K562 (cell line): ENCODE results near the gene PALLD. TPM values are rescaled to one million over a fixed set of nuclear protein-coding genes. Genes with fewer than 3 reads are reported as not detected.

Experiments
- ATAC-seq: fragments of 200-7000 bp; cut with Tn5 transposase; 3 replicates; pipeline ENCODE4 v1.9.1; 2020; ENCODE audit warnings: moderate library complexity
- BruUV-seq: library from RNA; stranded (reverse); fragments of 400-500 nt; replicated peaks from 2 replicates; lab custom pipeline; 2021; lab: Mats Ljungman, UMichigan
- CTCF ChIA-PET: fragments of 300-600 bp; formaldehyde crosslinking; extraction: SDS; loops from one replicate; lab custom pipeline; 2021; ENCODE audit warnings: low intra/inter-chr PET ratio; lab: Yijun Ruan, JAX
- POLR2A ChIA-PET: fragments of 300-600, 350-650 bp; sonication (Branson Sonifier 250); formaldehyde crosslinking; extraction: SDS; loops from one replicate; lab custom pipeline; 2021; ENCODE audit warnings: antibody characterized with exemption, inconsistent platforms; lab: Yijun Ruan, JAX
- DNase-seq, 4 experiments: peaks; one replicate each; pipeline versions ENCODE4 v3.0.0 to v3.0.0-alpha.2; 2011 to 2018; ENCODE audit warnings: low spot score in 3 of 4, mixed read lengths in 3 of 4; ENCODE audit errors: extremely low read depth in 1 of 4
- FAIRE-seq: peaks from 2 replicates; lab custom pipeline; 2011; peaks lifted over from hg19 to GRCh38; lab: Jason Lieb, UNC
- H2AFZ ChIP-seq: 2 replicates; pipeline ENCODE4 v1.6.0; 2011; ENCODE audit warnings: low read depth, low read length, control low read depth, inconsistent platforms
- H3K27ac ChIP-seq: fragments of 200-600 bp; 3 replicates; pipeline ENCODE4 v1.8.0; 2011; ENCODE audit warnings: low read depth, mild to moderate bottlenecking, control low read depth, inconsistent platforms, low read length, moderate library complexity, mixed read lengths; ENCODE audit errors: extremely low read depth
- H3K27me3 ChIP-seq, 2 experiments: fragments of 300-600 bp in 1 of 2; 2 replicates in 1 of 2; 3 replicates in 1 of 2; pipeline versions ENCODE4 v1.6.0 to v1.8.0; 2011; ENCODE audit warnings: inconsistent platforms in 2 of 2, low read length in 2 of 2, mild to moderate bottlenecking in 1 of 2, mixed read lengths in 1 of 2, moderate library complexity in 1 of 2; ENCODE audit not compliant: control insufficient read depth in 2 of 2, insufficient read depth in 2 of 2
- H3K36me3 ChIP-seq: fragments of 300-600 bp; 3 replicates; pipeline ENCODE4 v1.8.0; 2011; ENCODE audit warnings: mild to moderate bottlenecking, low read length, inconsistent platforms; ENCODE audit not compliant: control insufficient read depth, insufficient read depth
- H3K4me1 ChIP-seq, 2 experiments: fragments of 200-600 bp in 1 of 2; replicated peaks in 1 of 2; 2 replicates in 1 of 2; 3 replicates in 1 of 2; pipeline versions ENCODE4 v1.5.1 to v1.8.0; 2011; ENCODE audit warnings: inconsistent platforms in 2 of 2, low read length in 2 of 2, mild to moderate bottlenecking in 1 of 2, mixed read lengths in 1 of 2, moderate library complexity in 1 of 2; ENCODE audit not compliant: control insufficient read depth in 2 of 2, insufficient read depth in 2 of 2
- H3K4me2 ChIP-seq: 2 replicates; pipeline ENCODE4 v1.6.1; 2011; ENCODE audit warnings: low read length, control low read depth, inconsistent platforms, mixed read lengths; ENCODE audit not compliant: insufficient read depth
- H3K4me3 ChIP-seq: fragments of 200-600 bp; sonication (generic), shearing (Covaris generic); 2 replicates; pipeline ENCODE4 v1.5.1; 2016; ENCODE audit warnings: control low read depth, inconsistent platforms
- H3K79me2 ChIP-seq: fragments of 200-600 bp; 3 replicates; pipeline ENCODE4 v1.8.0; 2011; ENCODE audit warnings: low read length, inconsistent platforms; ENCODE audit not compliant: control insufficient read depth, insufficient read depth
- H3K9ac ChIP-seq, 2 experiments: 2 replicates each; pipeline versions ENCODE4 v1.6.0 to v1.6.1; 2011; ENCODE audit warnings: low read depth in 2 of 2, low read length in 2 of 2, control low read depth in 1 of 2, inconsistent platforms in 1 of 2, mild to moderate bottlenecking in 1 of 2, mixed read lengths in 1 of 2; ENCODE audit not compliant: insufficient read depth in 1 of 2
- H3K9me1 ChIP-seq: one replicate; pipeline ENCODE4 v1.6.0; 2011; ENCODE audit warnings: inconsistent platforms, mild to moderate bottlenecking, low read length, moderate library complexity; ENCODE audit not compliant: control insufficient read depth, insufficient read depth
- H3K9me3 ChIP-seq: replicated peaks from 2 replicates; pipeline ENCODE4 v1.5.1; 2011; ENCODE audit warnings: low read depth, low read length, inconsistent platforms; ENCODE audit not compliant: control insufficient read depth, insufficient read depth
- H4K20me1 ChIP-seq: replicated peaks from 2 replicates; pipeline ENCODE4 v1.6.1; 2011; ENCODE audit warnings: low read length, inconsistent platforms, mixed read lengths; ENCODE audit not compliant: control insufficient read depth, insufficient read depth
- CBX3 ChIP-seq, 2 experiments: IDR thresholded peaks; 1 replicate in 1 of 2; 2 replicates in 1 of 2; pipeline ENCODE4 v1.6.1; 2012; ENCODE audit warnings: inconsistent platforms in 2 of 2, low read length in 2 of 2, borderline replicate concordance in 1 of 2, control low read depth in 1 of 2
- CEBPB ChIP-seq: fragments of 450-650 bp; IDR thresholded peaks from 2 replicates; pipeline ENCODE4 v1.6.1; 2016; ENCODE audit warnings: missing genetic modification characterization, missing compliant biosample characterization
- CEBPG ChIP-seq, 3 experiments: fragments of 200-800 bp in 1 of 3; sonication (Bioruptor generic) in 1 of 3; sonication (generic) in 1 of 3; formaldehyde crosslinking in 1 of 3; IDR thresholded peaks in 2 of 3; conservative IDR thresholded peaks in 1 of 3; 2 replicates each; pipeline versions ENCODE4 v1.6.1 to v1.8.0; 2016 to 2022; ENCODE audit warnings: missing compliant biosample characterization in 2 of 3, missing genetic modification characterization in 2 of 3, mild to moderate bottlenecking in 1 of 3, missing genetic modification reagents in 1 of 3
- ETV6 ChIP-seq, 3 experiments: fragments of 150-350 bp in 1 of 3; sonication (generic) in 1 of 3; formaldehyde crosslinking in 1 of 3; IDR thresholded peaks; 2 replicates each; pipeline versions ENCODE4 v1.6.1 to v1.8.0; 2014 to 2022; ENCODE audit warnings: borderline replicate concordance in 2 of 3, low read depth in 2 of 3, antibody characterized with exemption in 1 of 3, low read length in 1 of 3, mild to moderate bottlenecking in 1 of 3, missing genetic modification reagents in 1 of 3
- EWSR1 ChIP-seq: fragments of 450-650 bp; IDR thresholded peaks from 2 replicates; pipeline ENCODE4 v1.6.1; 2018; ENCODE audit warnings: borderline replicate concordance, mild to moderate bottlenecking, low read depth, moderate library complexity; ENCODE audit not compliant: partially characterized antibody
- FOSL1 ChIP-seq: fragments of 200-800 bp; sonication (Bioruptor generic); conservative IDR thresholded peaks from 2 replicates; pipeline ENCODE4 v1.6.1; 2016; ENCODE audit warnings: missing genetic modification characterization, missing compliant biosample characterization
- RB1 ChIP-seq: fragments of 450-650 bp; IDR thresholded peaks from 2 replicates; pipeline ENCODE4 v1.6.1; 2017; ENCODE audit warnings: low read depth, mild to moderate bottlenecking
- ZBTB8A ChIP-seq: fragments of 450-650 bp; IDR thresholded peaks from 2 replicates; pipeline ENCODE4 v1.6.1; 2018; ENCODE audit warnings: mild to moderate bottlenecking, moderate library complexity; ENCODE audit not compliant: partially characterized antibody
- ZNF274 ChIP-seq: IDR thresholded peaks from 2 replicates; pipeline ENCODE4 v1.6.1; 2011; ENCODE audit warnings: low read depth, mild to moderate bottlenecking, low read length, moderate library complexity, borderline replicate concordance
- ZNF57 ChIP-seq: fragments of 450-650 bp; formaldehyde crosslinking; IDR thresholded peaks from 2 replicates; pipeline ENCODE4 v1.4.0; 2020; ENCODE audit warnings: mild to moderate bottlenecking, moderate library complexity
- WGBS: fragments of 100-300 bp; shearing (Covaris generic); methylation state at CpG from one replicate; pipeline ENCODE4 v1.1.6; 2016; ENCODE audit warnings: low coverage, mixed read lengths; ENCODE audit not compliant: insufficient coverage; ENCODE audit errors: missing lambda C conversion rate; 5-methylcytosine and 5-hydroxymethylcytosine counted together
- in situ Hi-C: fragments of 300-500 bp; cut with MboI; formaldehyde crosslinking; loops from 4 replicates; pipeline ENCODE4 v1.15.0; 2018; ENCODE audit warnings: inconsistent platforms, mixed read lengths
- intact Hi-C: fragments of 100-400 bp; cut with micrococcal nuclease; formaldehyde crosslinking; loops from 2 replicates; pipeline ENCODE4 v1.14.2; 2022
- polyA plus RNA-seq, 8 experiments: library from polyadenylated mRNA; depleted of rRNA in 4 of 8; stranded (reverse) in 5 of 8; unstranded in 3 of 8; fragments of >200 nt; fragmentation: Nextera tagmentation in 2 of 8; fragmentation: Illumina TruSeq in 1 of 8; extraction: Ambion mirVana in 2 of 8; extraction: Trizol in 1 of 8; gene quantifications; 2 replicates each; pipeline versions ENCODE4 v1.2.1 to v1.2.3, GENCODE V29; 2011 to 2014; ENCODE audit warnings: inconsistent platforms in 1 of 8, missing spikeins in 1 of 8
- total RNA-seq, 7 experiments: library from RNA; depleted of rRNA in 6 of 7; stranded (reverse); fragments of >200 nt in 6 of 7; fragmentation: Illumina TruSeq in 2 of 7; extraction: Trizol in 2 of 7; gene quantifications; 2 replicates each; pipeline versions ENCODE4 v1.2.1 to v1.2.3, GENCODE V29; 2011 to 2021; ENCODE audit warnings: low replicate concordance in 1 of 7
- TF ChIP-seq, protein P1 (sequence below), 2 experiments: fragments of 450-650 bp in 1 of 2; sonication (generic) in 1 of 2; formaldehyde crosslinking in 1 of 2; IDR thresholded peaks in 1 of 2; conservative IDR thresholded peaks in 1 of 2; 2 replicates each; pipeline versions ENCODE4 v1.6.1 to v1.8.1; 2016 to 2023; ENCODE audit warnings: mild to moderate bottlenecking in 2 of 2, moderate library complexity in 2 of 2, inconsistent platforms in 1 of 2, missing genetic modification reagents in 1 of 2
- TF ChIP-seq, protein P2 (sequence below): fragments of 250-450 bp; sonication (Bioruptor Pico); IDR thresholded peaks from 2 replicates; pipeline ENCODE4 v1.8.0; 2022; ENCODE audit warnings: moderate library complexity, mild to moderate bottlenecking, inconsistent platforms
- TF ChIP-seq, protein P3 (sequence below): IDR thresholded peaks from 2 replicates; pipeline ENCODE4 v1.6.1; 2011; ENCODE audit not compliant: insufficient read length; ENCODE audit errors: extremely low read depth

PALLD gene
- total and polyA plus RNA-seq, 9 of the 15 experiments (the other 6 are each of a cell fraction or from before 2014, with no cell fraction given) = 0.01 to 0.35 (median 0.06) TPM; not detected in 3

DNA sequence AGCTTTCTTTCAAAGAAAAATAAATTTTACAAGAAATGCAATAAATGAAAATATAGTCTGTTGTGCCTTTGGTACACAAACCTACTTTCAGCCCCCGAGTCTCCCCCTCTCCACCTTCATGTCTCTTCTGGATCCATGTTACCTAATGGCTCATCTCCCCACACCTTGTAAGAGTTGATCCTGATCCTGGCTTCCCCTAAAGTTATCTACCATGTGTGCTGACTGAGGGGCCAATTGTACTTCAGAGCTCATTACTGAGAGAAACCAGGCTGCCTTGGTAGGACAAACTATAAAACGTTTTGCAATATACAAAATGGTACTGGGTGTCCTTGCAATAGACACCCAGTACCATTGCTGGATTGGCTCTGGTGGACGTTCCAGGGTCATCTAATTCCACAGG lies 11.8 kb downstream of the PALLD start:
- no peak for ATAC-seq
- no peak overlapping the region for H3K27ac ChIP-seq
- H4K20me1 ChIP-seq = no peaks in the 10 kb centered on the region

DNA sequence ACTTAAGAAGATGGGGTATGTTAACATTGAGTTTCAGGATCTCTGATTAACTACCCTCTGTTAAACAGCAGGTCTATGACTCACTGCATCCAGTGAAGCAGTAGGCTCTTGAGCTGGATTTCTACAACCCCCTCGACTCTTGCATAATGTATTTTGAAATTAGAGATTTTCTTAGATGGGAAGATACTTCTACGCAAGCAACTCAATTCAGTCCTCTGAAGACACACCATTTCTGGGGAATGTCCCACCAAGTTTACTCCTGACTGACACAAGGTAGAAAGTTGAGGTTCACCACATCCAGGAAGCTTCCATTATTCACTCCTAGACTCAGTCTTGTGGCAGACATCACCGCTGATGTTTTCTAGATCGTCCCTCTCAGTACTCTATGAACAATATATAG lies 12.9 kb downstream of the PALLD start:
- no peak overlapping the region for H3K9ac ChIP-seq
- no peaks in the 10 kb centered on the region for H3K36me3 ChIP-seq
- no peaks in the 10 kb centered on the region for H4K20me1 ChIP-seq
- no peak overlapping the region for H3K4me3 ChIP-seq
- H3K9me1 ChIP-seq = no peaks in the 10 kb centered on the region
- 3% methylated on average over 4 of the region's 4 CpGs for WGBS
- FAIRE-seq = no peak
- H3K27ac ChIP-seq = no peak overlapping the region
- POLR2A ChIA-PET = no interaction called here
- no TSS peak for BruUV-seq
- H3K9me3 ChIP-seq = no peaks in the 10 kb centered on the region
- no peaks in the 10 kb centered on the region; a peak in 1 of 5 replicates for H3K4me1 ChIP-seq
- H3K79me2 ChIP-seq = no peaks in the 10 kb centered on the region
- no peak for ATAC-seq
- in situ Hi-C loops (no loop called here), intact Hi-C loops (no loop called here)
- no peak overlapping the region for H3K4me2 ChIP-seq
- CTCF ChIA-PET = no interaction called here
- H3K27me3 ChIP-seq = peaks cover 0 to 4% of the 10 kb centered on the region in 2 experiments; a peak in 1 of 5 replicates
- DNase-seq = no peak
- no peak overlapping the region for H2AFZ ChIP-seq
- TF ChIP-seq ZNF274 (no peak), CEBPB (tag) (peak; percentile 24; the same call in 1 of the 2 replicates), ZNF57 (no peak), CBX3 (IDR thresholded peaks at IDR 0.05; ENCODE audit: borderline replicate concordance in 1 of 2, low read length in 2 of 2) (no peak), CEBPG (CRISPR knock-in tag; IDR thresholded peaks at IDR 0.05) (no peak), CEBPG (tag; conservative IDR thresholded peaks at IDR 0.05 in 1 of 2, IDR thresholded peaks at IDR 0.05 in 1 of 2) (peak; percentile 42 to 85; a peak in 3 of 4 replicates), FOSL1 (peak; percentile 86), ETV6 (IDR thresholded peaks at IDR 0.05; ENCODE audit: borderline replicate concordance in 1 of 2, low read depth in 2 of 2, low read length in 1 of 2) (no peak), ETV6 (CRISPR knock-in tag; IDR thresholded peaks at IDR 0.05; ENCODE audit: borderline replicate concordance) (no peak)
- TF ChIP-seq, protein P1, sequence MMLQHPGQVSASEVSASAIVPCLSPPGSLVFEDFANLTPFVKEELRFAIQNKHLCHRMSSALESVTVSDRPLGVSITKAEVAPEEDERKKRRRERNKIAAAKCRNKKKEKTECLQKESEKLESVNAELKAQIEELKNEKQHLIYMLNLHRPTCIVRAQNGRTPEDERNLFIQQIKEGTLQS (IDR thresholded peaks at IDR 0.05) = peak; percentile 31; the same call in 1 of the 2 replicates
- TF ChIP-seq, protein P1 (CRISPR knock-in tag; conservative IDR thresholded peaks at IDR 0.05) = no peak

More for the DNA sequence above, 11.8 kb downstream of the PALLD start:
- Histone ChIP-seq H3K4me2 (no peak overlapping the region), H3K9ac (no peak overlapping the region), H3K79me2 (no peaks in the 10 kb centered on the region), H3K4me3 (no peak overlapping the region), H3K36me3 (no peaks in the 10 kb centered on the region), H3K9me3 (no peaks in the 10 kb centered on the region), H3K4me1 (no peaks in the 10 kb centered on the region; a peak in 1 of 5 replicates), H3K27me3 (peaks cover 0 to 4% of the 10 kb centered on the region in 2 experiments; a peak in 1 of 5 replicates), H3K9me1 (no peaks in the 10 kb centered on the region), H2AFZ (no peak overlapping the region)
- no TSS peak for BruUV-seq
- DNase-seq (no peak), FAIRE-seq (no peak)
- ChIA-PET POLR2A (no interaction called here), CTCF (no interaction called here)
- in situ Hi-C loops (no loop called here), intact Hi-C loops (no loop called here)
- WGBS = 0% methylated on average over 3 of the region's 3 CpGs
- no peak for TF ChIP-seq EWSR1
- TF ChIP-seq, protein P2, sequence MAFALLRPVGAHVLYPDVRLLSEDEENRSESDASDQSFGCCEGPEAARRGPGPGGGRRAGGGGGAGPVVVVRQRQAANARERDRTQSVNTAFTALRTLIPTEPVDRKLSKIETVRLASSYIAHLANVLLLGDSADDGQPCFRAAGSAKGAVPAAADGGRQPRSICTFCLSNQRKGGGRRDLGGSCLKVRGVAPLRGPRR (CRISPR knock-in tag) = no peak
- no peak for TF ChIP-seq ZBTB8A
- no peak for TF ChIP-seq RB1
- TF ChIP-seq, protein P3, sequence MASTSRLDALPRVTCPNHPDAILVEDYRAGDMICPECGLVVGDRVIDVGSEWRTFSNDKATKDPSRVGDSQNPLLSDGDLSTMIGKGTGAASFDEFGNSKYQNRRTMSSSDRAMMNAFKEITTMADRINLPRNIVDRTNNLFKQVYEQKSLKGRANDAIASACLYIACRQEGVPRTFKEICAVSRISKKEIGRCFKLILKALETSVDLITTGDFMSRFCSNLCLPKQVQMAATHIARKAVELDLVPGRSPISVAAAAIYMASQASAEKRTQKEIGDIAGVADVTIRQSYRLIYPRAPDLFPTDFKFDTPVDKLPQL = no peak
